Measurements from ENCODE around the gene M6PR. TPM values are rescaled to one million over a fixed set of nuclear protein-coding genes. Genes with fewer than 3 reads are reported as not detected.
"Not testable (repeated sequence)": the region's sequence is repeated elsewhere in the genome, so short reads cannot be mapped to it uniquely, and the experiment has no call there.

M6PR gene
- total RNA-seq, 2 experiments from 2014 or later, result 53.4 to 55.8 TPM

- Histone ChIP-seq H3K27ac (ENCODE audit: low read depth in 1 of 2, low read length in 2 of 2) (no peak overlapping the region), H3K36me3 (ENCODE audit: insufficient read depth, low read length) (no peaks in the 10 kb centered on the region), H3K4me1 (ENCODE audit: insufficient read depth, low read length) (no peaks in the 10 kb centered on the region), H3K4me3 (ENCODE audit: low read length) (no peak overlapping the region), H3K27me3 (ENCODE audit: control insufficient read depth in 1 of 2, insufficient read depth in 2 of 2, low read length in 2 of 2) (no peaks in the 10 kb centered on the region), H3K9me3 (ENCODE audit: control insufficient read depth in 1 of 2, insufficient read depth in 1 of 2, low read length in 2 of 2) (no peaks in the 10 kb centered on the region)
- Mint-ChIP-seq H3K36me3 (ENCODE audit: low read depth) (no peaks in the 10 kb centered on the region), H3K9me3 (no peaks in the 10 kb centered on the region), H3K27ac (no peak overlapping the region), H3K27me3 (no peaks in the 10 kb centered on the region), H3K4me1 (ENCODE audit: low read depth) (no peaks in the 10 kb centered on the region), H3K4me3 (no peak overlapping the region)
- intact Hi-C loops (cut with DNase I, micrococcal nuclease), result no loop called here
- ChIA-PET POLR2A (interaction anchor here (1.0 kb wide), 1 partner anchor 11 kb away, joined by 3 read pairs; no protein-coding TSS in a partner anchor), CTCF (interaction anchor here (2.0 kb wide), 1 partner anchor 13 kb away, joined by 7 read pairs; no protein-coding TSS in a partner anchor)
- ATAC-seq (ENCODE audit: poor library complexity) (no peak), DNase-seq (peak in 1 of 14 experiments; percentile 16)
- no peak for TF ChIP-seq CTCF (IDR thresholded peaks at IDR 0.05)
Measured at GRCh38 chr12:8903646-8904045, 45.8 kb downstream of the M6PR start.

DNA sequence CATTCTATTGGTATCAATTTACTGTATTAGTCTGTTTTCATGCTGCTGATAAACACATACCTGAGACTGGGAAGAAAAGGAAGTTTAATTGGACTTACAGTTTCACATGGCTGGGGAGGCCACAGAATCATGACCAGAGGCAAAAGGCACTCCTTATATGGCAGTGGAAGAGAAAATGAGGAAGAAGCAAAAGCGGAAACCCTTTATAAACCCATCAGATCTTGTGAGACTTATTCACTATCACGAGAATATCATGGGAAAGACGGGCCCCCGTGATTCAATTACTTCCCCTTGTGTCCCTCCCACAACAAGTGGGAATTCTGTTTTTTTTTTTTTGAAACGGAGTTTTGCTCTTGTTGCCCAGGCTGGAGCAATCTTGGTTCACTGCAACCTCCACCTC is 46.7 kb downstream of the M6PR start:
- intact Hi-C loops (cut with DNase I, micrococcal nuclease); POLR2A ChIA-PET; ATAC-seq (ENCODE audit: poor library complexity); H3K9me3 Mint-ChIP-seq; H3K9me3 ChIP-seq (ENCODE audit: control insufficient read depth in 1 of 2, insufficient read depth in 1 of 2, low read length in 2 of 2); H3K4me3 ChIP-seq (ENCODE audit: low read length); H3K4me1 Mint-ChIP-seq (ENCODE audit: low read depth); H3K4me1 ChIP-seq (ENCODE audit: insufficient read depth, low read length); H3K27me3 ChIP-seq (ENCODE audit: control insufficient read depth in 1 of 2, insufficient read depth in 2 of 2, low read length in 2 of 2); H3K36me3 ChIP-seq (ENCODE audit: insufficient read depth, low read length); H3K27ac ChIP-seq (ENCODE audit: low read depth in 1 of 2, low read length in 2 of 2); H3K36me3 Mint-ChIP-seq (ENCODE audit: low read depth); H3K4me3 Mint-ChIP-seq; H3K27ac Mint-ChIP-seq; H3K27me3 Mint-ChIP-seq: not testable (repeated sequence)
- DNase-seq, result peak in 3 of 14 experiments; percentile 2 to 64 (median 49)
- CTCF ChIA-PET, result interaction anchor here (0.6 kb wide), 1 partner anchor 246 kb away, joined by 3 read pairs; no protein-coding TSS in a partner anchor

DNA sequence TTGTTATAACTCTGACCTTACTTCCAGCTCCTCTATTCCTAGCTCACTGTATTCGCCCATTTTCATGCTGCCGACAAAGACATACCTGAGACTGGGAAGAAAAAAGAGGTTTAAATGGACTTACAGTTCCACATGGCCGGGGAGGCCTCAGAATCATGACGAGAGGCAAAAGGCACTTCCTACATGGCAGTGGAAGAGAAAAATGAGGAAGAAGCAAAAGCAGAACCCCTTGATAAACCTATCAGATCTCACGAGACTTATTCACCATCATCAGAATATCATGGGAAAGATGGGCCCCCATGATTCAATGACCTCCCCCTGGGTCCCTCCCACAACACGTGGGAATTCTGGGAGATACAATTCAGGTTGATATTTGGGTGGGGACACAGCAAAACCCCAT is 49.6 kb downstream of the M6PR start:
- ChIA-PET POLR2A (no interaction called here), CTCF (no interaction called here)
- Histone ChIP-seq H3K27ac (ENCODE audit: low read depth in 1 of 2, low read length in 2 of 2) (no peak overlapping the region), H3K36me3 (ENCODE audit: insufficient read depth, low read length) (no peaks in the 10 kb centered on the region), H3K4me3 (ENCODE audit: low read length) (no peak overlapping the region), H3K4me1 (ENCODE audit: insufficient read depth, low read length) (no peaks in the 10 kb centered on the region), H3K9me3 (ENCODE audit: control insufficient read depth in 1 of 2, insufficient read depth in 1 of 2, low read length in 2 of 2) (no peaks in the 10 kb centered on the region), H3K27me3 (ENCODE audit: control insufficient read depth in 1 of 2, insufficient read depth in 2 of 2, low read length in 2 of 2) (no peaks in the 10 kb centered on the region)
- no peak for ATAC-seq (ENCODE audit: poor library complexity)
- DNase-seq, result peak in 1 of 14 experiments; percentile 13
- TF ChIP-seq CTCF (IDR thresholded peaks at IDR 0.05), result no peak
- Mint-ChIP-seq H3K4me1 (ENCODE audit: low read depth) (no peaks in the 10 kb centered on the region), H3K36me3 (ENCODE audit: low read depth) (no peaks in the 10 kb centered on the region), H3K27ac (no peak overlapping the region), H3K4me3 (no peak overlapping the region), H3K9me3 (no peaks in the 10 kb centered on the region), H3K27me3 (no peaks in the 10 kb centered on the region)
- intact Hi-C loops (cut with DNase I, micrococcal nuclease), result no loop called here

DNA sequence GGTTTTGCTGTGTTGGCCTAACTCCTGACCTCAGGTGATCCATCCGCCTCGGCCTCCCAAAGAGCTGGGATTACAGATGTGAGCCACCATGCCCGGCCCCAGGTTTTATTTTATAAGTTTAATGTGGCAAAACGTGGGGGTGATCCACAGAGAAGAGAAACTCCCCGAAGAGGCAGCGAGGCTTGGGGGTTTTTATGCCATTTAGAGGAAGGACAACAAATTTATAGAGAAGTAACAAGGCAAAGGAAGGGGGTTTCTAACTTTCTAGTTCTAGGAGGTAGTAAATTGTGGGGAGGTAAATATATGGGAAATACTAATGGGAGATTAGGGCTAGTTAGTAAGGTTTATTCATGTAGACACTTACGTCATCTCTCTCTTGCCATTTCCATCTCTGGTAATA is 52.4 kb downstream of the M6PR start:
- intact Hi-C loops (cut with DNase I, micrococcal nuclease), result no loop called here
- CTCF ChIA-PET, result no interaction called here

More for the DNA sequence above, 52.4 kb downstream of the M6PR start:
- no peaks in the 10 kb centered on the region for H3K4me1 Mint-ChIP-seq (ENCODE audit: low read depth)
- Histone ChIP-seq H3K4me3 (ENCODE audit: low read length) (no peak overlapping the region), H3K27me3 (ENCODE audit: control insufficient read depth in 1 of 2, insufficient read depth in 2 of 2, low read length in 2 of 2) (no peaks in the 10 kb centered on the region), H3K27ac (ENCODE audit: low read depth in 1 of 2, low read length in 2 of 2) (no peak overlapping the region), H3K36me3 (ENCODE audit: insufficient read depth, low read length) (no peaks in the 10 kb centered on the region), H3K4me1 (ENCODE audit: insufficient read depth, low read length) (no peaks in the 10 kb centered on the region), H3K9me3 (ENCODE audit: control insufficient read depth in 1 of 2, insufficient read depth in 1 of 2, low read length in 2 of 2) (no peaks in the 10 kb centered on the region)
- H3K4me3 Mint-ChIP-seq, result no peak overlapping the region
- no peak for DNase-seq
- H3K36me3 Mint-ChIP-seq (ENCODE audit: low read depth), result no peaks in the 10 kb centered on the region
- H3K27ac Mint-ChIP-seq, result no peak overlapping the region
- no peaks in the 10 kb centered on the region for H3K27me3 Mint-ChIP-seq
- H3K9me3 Mint-ChIP-seq, result no peaks in the 10 kb centered on the region
- no peak for ATAC-seq (ENCODE audit: poor library complexity)
- POLR2A ChIA-PET, result no interaction called here
- TF ChIP-seq CTCF (IDR thresholded peaks at IDR 0.05), result no peak

Measured in CD4-positive, alpha-beta T cell (primary cell).